Thyroid gland (tissue), 4 donors: ENCODE data around the gene ARIH2.

ENCODE experiments used
- POLR2A ChIP-seq, 2 donors: fragments of 450-650 bp; IDR thresholded peaks; one replicate each; pipeline ENCODE4 v1.6.1; 2017; ENCODE audit warnings: antibody characterized with exemption in 2 of 2, mild to moderate bottlenecking in 2 of 2, moderate library complexity in 1 of 2
- TF ChIP-seq, protein P1 (sequence below), 6 experiments: fragments of 200-600 bp in 3 of 6; fragments of 450-650 bp in 3 of 6; sonication (generic) in 3 of 6; IDR thresholded peaks; one replicate each; pipeline ENCODE4 v1.5.1; 2016 to 2019; ENCODE audit warnings: antibody characterized with exemption in 6 of 6, mild to moderate bottlenecking in 2 of 6, inconsistent platforms in 1 of 6, moderate library complexity in 1 of 6

DNA sequence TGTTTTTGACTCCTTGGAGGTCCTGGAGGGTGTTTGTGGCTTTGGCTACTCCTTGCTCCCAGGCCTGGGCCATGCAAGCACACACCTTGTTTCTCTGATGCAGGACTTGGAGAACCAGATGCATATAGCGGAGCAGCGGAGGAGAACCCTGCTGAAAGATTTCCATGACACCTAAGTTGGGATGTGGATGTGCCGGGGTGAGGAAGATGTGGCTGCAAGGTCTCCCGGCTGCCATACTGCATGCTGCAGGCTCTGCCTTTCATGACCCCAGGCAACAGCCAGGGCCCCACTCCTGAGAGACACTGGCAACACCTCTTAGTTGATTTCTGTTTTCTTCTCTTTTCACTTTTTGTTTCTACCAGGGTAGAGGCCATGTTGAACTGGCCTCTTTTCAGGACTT lies 64.5 kb downstream of the ARIH2 start:
- TF ChIP-seq, protein P1, sequence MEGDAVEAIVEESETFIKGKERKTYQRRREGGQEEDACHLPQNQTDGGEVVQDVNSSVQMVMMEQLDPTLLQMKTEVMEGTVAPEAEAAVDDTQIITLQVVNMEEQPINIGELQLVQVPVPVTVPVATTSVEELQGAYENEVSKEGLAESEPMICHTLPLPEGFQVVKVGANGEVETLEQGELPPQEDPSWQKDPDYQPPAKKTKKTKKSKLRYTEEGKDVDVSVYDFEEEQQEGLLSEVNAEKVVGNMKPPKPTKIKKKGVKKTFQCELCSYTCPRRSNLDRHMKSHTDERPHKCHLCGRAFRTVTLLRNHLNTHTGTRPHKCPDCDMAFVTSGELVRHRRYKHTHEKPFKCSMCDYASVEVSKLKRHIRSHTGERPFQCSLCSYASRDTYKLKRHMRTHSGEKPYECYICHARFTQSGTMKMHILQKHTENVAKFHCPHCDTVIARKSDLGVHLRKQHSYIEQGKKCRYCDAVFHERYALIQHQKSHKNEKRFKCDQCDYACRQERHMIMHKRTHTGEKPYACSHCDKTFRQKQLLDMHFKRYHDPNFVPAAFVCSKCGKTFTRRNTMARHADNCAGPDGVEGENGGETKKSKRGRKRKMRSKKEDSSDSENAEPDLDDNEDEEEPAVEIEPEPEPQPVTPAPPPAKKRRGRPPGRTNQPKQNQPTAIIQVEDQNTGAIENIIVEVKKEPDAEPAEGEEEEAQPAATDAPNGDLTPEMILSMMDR (IDR thresholded peaks at IDR 0.05) = no peak
- no peak for TF ChIP-seq POLR2A (IDR thresholded peaks at IDR 0.05)
